ENCODE measurements around the gene OSMR. TPM values are rescaled to one million over a fixed set of nuclear protein-coding genes. Genes with fewer than 3 reads are reported as not detected.

OSMR gene
- total RNA-seq, 1 experiment from 2014 or later: 1.6 TPM

DNA sequence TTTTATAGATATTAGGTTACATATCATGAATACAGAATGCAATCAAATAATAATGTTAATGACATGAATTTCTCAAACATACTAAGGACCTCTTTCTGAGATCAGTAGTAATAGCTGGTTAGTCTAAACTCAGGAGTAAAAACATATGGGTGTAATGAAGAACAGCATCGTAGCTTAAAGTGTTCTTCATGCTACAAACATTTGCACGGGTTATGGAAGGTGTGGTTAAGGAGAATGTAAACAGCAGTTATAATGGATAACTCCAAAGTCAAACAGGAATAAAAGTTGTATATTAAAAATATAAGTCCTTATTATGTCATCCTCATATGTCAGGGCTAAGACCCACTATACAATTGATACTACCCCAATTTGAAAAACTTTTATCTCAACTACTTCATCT, 115.9 kb downstream of the OSMR start:
- no peak for DNase-seq
- H3K4ac ChIP-seq (ENCODE audit: low read depth, low read length): no peak overlapping the region
- H2AFZ ChIP-seq (ENCODE audit: low read length): no peak overlapping the region
- H3K18ac ChIP-seq (ENCODE audit: insufficient read length, low read depth, low read length): no peak overlapping the region
- H3T11ph ChIP-seq (ENCODE audit: low read length): no peak overlapping the region
- no peak overlapping the region for H2AK5ac ChIP-seq (ENCODE audit: insufficient read length, low read length)
- H2BK120ac ChIP-seq (ENCODE audit: low read depth, low read length, poor library complexity, severe bottlenecking): no peak overlapping the region
- no peak overlapping the region for H3K4me3 Mint-ChIP-seq
- no peak overlapping the region for H3K4me2 ChIP-seq (ENCODE audit: insufficient read depth, insufficient read length, low read length)
- H3K23ac ChIP-seq (ENCODE audit: insufficient read length, low read depth, low read length): no peak overlapping the region
- no peak overlapping the region for H3K56ac ChIP-seq (ENCODE audit: insufficient read length, low read depth, low read length)
- no CpG with 5 or more reads among the region's 2 CpGs for WGBS (ENCODE audit: extremely low coverage, insufficient read length, low lambda C conversion rate)
- H3K27ac ChIP-seq (ENCODE audit: insufficient read length, low read depth, low read length): no peak overlapping the region
- H3K9me3 ChIP-seq (ENCODE audit: control insufficient read depth, low read depth, low read length): no peaks in the 10 kb centered on the region
- peaks cover 5 to 33% (median 23%) of the 10 kb centered on the region in 3 experiments; a peak in 6 of 7 replicates for H3K36me3 Mint-ChIP-seq (ENCODE audit: insufficient read depth in 1 of 3, low read depth in 3 of 3)
- H2BK5ac ChIP-seq (ENCODE audit: insufficient read length, low read length): no peak overlapping the region
- H3K4me1 ChIP-seq (ENCODE audit: insufficient read depth, low read length): no peaks in the 10 kb centered on the region
- H3K14ac ChIP-seq (ENCODE audit: insufficient read depth, low read length): no peak overlapping the region
- H3K79me1 ChIP-seq (ENCODE audit: insufficient read depth, low read depth, low read length, poor library complexity, severe bottlenecking): no peaks in the 10 kb centered on the region
- H3K4me1 Mint-ChIP-seq: no peaks in the 10 kb centered on the region
- no peak overlapping the region for H4K8ac ChIP-seq (replicated peaks; ENCODE audit: insufficient read length, low read depth, low read length)
- no peaks in the 10 kb centered on the region for H3K79me2 ChIP-seq (ENCODE audit: insufficient read depth, low read length)
- H3K27me3 Mint-ChIP-seq (ENCODE audit: low read depth): no peaks in the 10 kb centered on the region
- no peaks in the 10 kb centered on the region for H3K9me3 Mint-ChIP-seq
- H2BK20ac ChIP-seq (ENCODE audit: low read depth, low read length, poor library complexity, severe bottlenecking): no peak overlapping the region
- TF ChIP-seq, protein P1, sequence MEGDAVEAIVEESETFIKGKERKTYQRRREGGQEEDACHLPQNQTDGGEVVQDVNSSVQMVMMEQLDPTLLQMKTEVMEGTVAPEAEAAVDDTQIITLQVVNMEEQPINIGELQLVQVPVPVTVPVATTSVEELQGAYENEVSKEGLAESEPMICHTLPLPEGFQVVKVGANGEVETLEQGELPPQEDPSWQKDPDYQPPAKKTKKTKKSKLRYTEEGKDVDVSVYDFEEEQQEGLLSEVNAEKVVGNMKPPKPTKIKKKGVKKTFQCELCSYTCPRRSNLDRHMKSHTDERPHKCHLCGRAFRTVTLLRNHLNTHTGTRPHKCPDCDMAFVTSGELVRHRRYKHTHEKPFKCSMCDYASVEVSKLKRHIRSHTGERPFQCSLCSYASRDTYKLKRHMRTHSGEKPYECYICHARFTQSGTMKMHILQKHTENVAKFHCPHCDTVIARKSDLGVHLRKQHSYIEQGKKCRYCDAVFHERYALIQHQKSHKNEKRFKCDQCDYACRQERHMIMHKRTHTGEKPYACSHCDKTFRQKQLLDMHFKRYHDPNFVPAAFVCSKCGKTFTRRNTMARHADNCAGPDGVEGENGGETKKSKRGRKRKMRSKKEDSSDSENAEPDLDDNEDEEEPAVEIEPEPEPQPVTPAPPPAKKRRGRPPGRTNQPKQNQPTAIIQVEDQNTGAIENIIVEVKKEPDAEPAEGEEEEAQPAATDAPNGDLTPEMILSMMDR (conservative IDR thresholded peaks at IDR 0.05): no peak
- H3K9ac ChIP-seq (ENCODE audit: extremely low read depth, insufficient read length, low read length): no peak overlapping the region
- no peaks in the 10 kb centered on the region for H3K27me3 ChIP-seq (ENCODE audit: insufficient read depth, low read length)
- no peak overlapping the region for H4K5ac ChIP-seq (ENCODE audit: insufficient read length, low read depth, low read length)
- H2BK12ac ChIP-seq (ENCODE audit: insufficient read length, low read depth, low read length): no peak overlapping the region
- no peak overlapping the region for H4K91ac ChIP-seq (ENCODE audit: insufficient read length, low read depth, low read length)
- no peaks in the 10 kb centered on the region for H4K20me1 ChIP-seq (ENCODE audit: control insufficient read depth, insufficient read depth, insufficient read length)
- H2BK15ac ChIP-seq (ENCODE audit: low read depth, low read length): no peak overlapping the region
- H3K23me2 ChIP-seq (ENCODE audit: insufficient read length, low read depth, low read length, poor library complexity, severe bottlenecking): no peaks in the 10 kb centered on the region
- no peak overlapping the region for H3K27ac Mint-ChIP-seq

Data from H9 (cell line).